ENCODE data around the gene LGALS1.

The LGALS1 gene

DNA sequence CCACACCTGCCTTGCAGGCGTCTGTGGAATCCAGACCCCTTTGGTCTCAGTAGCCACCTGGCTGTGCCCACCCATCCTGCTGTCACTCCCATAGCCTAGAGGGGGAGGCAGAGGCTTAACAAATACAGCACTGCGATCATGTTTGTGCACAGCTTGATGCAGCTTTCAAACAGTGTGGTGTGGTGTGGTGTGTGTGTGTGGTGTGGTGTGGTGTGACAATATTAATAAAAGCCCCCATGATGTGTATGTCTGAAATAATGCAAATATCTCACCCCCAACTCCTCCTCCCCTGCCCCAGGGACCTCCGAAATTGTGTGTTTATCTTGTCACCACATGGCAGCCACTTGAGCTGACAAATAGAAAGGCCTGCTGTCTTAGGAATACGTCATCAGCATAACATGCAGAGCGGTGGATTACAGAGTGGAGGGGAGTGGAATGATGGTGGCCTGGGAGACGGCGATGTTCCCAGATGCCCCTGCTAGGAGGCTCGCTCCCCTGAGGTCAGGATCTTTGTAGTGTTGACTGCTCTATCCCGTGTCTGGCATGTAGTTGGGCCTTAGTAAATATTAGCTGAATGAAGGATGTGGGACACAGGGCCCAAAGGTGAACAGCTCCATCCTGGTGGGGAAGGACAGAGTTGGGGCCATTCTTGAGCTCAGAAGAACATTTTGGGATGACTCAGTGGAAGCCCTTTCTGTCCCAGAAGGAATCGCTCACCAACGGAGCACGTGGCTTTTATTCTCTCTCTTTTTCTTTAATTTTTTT is 14.1 kb upstream of the LGALS1 start:
- no peak for DNase-seq (ENCODE audit: low read depth in 1 of 2, low spot score in 1 of 2)

DNA sequence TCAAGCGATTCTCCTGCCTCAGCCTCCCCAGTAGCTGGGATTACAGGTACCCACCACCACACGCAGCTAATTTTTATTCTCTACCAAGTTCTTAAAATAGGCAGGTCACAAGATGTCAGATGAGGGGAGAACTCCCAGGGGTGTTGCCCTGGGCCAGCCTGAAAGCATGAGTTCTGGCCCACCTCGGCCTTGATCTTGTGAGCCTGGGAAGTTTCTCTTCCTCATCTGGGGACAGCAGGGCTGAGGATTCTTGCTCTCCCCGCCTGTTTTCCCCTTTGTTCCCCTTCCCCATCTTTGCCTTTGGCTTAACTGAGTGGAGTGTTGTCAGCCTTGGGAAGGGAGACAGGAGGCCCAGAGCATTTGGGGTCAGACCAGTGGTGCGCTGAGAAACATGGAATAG is 13.4 kb upstream of the LGALS1 start:
- DNase-seq (ENCODE audit: low read depth in 1 of 2, low spot score in 1 of 2) = no peak

GRCh38 chr22:37663521-37664140 is 11.8 kb upstream of the LGALS1 start:
- no peak for DNase-seq (ENCODE audit: low read depth in 1 of 2, low spot score in 1 of 2)

DNA sequence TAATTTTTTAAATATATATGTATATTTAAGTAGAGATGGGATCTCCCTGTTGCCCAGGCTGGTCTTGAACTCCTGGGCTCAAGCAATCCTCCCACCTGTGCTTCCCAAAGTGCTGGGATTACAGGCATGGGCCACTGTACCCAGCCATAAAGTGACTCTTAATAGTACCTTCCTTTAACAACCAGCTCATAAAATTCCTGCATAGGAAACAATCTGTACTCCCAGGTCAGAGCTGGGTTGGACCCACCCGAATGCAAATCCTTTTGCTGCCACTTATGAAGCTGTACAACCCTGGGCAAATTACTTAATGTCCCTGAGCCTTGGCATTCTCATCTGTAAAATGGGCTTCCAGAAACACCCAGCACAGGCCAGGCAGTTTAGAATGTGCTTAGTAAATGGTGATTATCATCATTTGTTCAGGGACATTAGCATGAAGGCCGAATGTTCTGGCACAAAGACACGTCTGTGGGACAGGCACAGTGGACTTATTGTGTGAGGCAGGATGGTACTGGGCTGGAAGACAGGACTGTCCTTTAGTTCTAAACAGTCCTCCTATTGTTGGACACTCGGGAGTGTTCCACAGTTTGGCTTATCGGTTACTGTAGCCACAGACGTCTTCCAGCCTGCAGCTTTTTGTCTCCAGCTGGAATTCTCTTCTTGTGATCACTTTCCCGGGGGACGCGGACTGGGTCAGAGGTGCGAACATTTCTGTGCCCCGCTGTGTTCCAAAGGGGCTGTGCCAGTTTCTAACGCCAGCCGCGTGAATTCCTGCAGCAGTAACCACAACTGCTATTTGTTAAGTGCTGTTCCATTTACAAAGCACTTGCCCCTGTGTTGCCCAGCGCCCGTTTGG is 11.0 kb upstream of the LGALS1 start:
- DNase-seq (ENCODE audit: low read depth in 1 of 2, low spot score in 1 of 2) = no peak

GRCh38 chr22:37665487-37665886 is 9.9 kb upstream of the LGALS1 start:
- no peak for DNase-seq (ENCODE audit: low read depth in 1 of 2, low spot score in 1 of 2)

DNA sequence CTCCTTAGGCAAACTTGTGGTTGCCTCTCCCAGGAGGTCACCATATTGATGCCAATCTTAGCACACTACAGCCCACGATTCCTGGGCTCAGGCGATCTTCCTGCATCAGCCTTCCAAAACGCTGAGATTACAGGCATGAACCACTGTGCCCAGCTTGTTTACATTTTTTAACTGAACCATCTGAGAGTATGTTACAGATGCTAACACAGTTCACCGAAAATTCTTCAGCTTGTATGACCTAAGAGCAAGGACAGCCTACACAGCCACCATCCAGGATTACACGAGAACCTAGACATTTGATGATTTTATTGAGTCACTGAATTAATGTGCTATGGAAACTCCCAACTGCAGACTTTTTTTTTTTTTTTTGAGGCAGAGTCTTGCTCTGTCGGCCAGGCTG is 5.8 kb upstream of the LGALS1 start:
- no peak for DNase-seq (ENCODE audit: low read depth in 1 of 2, low spot score in 1 of 2)

GRCh38 chr22:37672206-37672919 is 3.1 kb upstream of the LGALS1 start:
- no peak for DNase-seq (ENCODE audit: low read depth in 1 of 2, low spot score in 1 of 2)

DNA sequence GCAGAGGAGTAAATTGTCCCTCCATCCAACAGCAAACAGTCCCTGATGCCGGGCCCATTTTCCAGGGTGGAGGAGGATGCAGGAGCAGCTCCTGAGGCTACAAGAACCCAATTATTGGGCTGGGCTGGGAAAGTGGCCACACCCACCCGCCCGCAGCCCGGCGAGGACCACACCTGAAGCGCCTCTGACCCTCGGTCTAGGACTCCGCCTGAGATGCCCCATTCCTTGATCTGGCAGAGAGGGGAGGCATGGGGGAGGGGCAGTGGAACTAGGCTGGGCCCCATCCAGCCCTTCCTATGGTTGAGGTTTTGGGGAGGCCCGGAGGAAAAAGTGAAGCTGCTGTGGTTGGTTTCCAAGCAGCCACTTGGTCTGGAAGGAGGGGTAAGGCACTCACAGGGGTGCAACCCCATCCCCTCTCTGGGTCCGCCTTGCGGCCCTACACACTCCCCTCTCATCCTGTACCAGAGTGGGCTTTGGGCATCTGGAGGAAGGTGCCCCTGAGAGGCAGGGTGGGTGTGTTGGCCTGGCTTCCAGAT is 2.4 kb upstream of the LGALS1 start:
- no peak for DNase-seq (ENCODE audit: low read depth in 1 of 2, low spot score in 1 of 2)

- DNase-seq (ENCODE audit: low read depth in 1 of 2, low spot score in 1 of 2) = no peak
These were observed 1.2 kb upstream of the LGALS1 start for GRCh38 chr22:37674248-37674647.

- no peak for DNase-seq (ENCODE audit: low read depth in 1 of 2, low spot score in 1 of 2)
These were observed 697 bp downstream of the LGALS1 start for GRCh38 chr22:37675930-37676735.

DNA sequence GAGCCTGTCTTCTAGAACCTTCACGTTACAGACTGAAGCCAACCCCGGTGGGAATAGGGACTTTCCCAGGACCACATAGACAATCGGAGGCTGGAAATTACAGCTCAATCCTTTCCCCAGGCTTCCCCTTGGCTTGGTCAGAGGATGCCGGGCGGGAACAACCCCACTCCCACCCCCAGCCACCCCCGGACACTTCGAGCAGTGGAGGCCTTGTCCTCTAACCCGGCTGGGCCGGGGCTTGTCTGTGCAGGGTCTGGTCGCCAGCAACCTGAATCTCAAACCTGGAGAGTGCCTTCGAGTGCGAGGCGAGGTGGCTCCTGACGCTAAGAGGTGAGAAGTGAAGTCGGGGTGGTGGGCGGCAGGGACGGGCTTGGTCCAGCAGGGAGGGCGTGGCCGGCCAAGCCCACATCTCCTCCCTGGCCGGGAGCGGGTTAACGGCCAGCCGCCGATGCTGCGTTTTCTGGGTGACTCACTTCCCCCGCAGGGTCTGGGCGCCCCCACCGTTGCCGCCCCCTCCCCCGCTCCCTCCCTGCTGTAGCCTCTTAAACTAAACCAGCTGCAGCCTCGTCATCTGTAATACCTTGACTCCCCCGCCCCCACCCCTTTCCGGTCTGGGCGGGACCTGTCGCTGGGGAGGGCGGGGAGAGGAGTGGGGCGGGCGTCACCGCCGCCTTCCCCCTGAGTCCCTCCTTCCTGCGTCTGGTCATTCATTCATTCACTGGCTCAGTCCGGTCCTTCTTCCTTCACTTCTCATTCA is 1.5 kb downstream of the LGALS1 start:
- peak; percentile 86 to 87 for DNase-seq (ENCODE audit: low read depth in 1 of 2, low spot score in 1 of 2)

DNA sequence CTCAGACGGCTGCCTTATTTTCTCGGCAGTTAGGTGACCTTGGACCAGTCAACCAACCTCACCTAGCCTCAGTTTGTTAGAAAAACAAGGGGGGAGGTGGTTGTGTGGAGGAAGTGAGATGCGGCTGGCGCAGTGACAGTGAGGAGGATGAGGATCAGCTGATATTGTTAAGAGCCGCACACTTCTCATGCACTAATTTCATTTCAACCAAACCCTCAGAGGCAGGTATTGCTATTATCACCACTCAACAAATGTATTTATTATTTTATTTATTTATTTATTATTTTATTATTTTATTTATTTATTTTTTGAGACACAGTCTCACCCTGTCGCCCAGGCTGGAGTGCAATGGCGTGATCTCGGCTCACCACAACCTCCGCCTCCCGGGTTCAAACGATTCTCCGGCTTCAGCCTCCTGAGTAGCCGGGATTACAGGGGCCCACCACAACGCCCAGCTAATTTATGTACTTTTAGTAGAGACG is 2.1 kb downstream of the LGALS1 start:
- no peak for DNase-seq (ENCODE audit: low read depth in 1 of 2, low spot score in 1 of 2)

- no peak for DNase-seq (ENCODE audit: low read depth in 1 of 2, low spot score in 1 of 2)
These were observed 2.9 kb downstream of the LGALS1 start for GRCh38 chr22:37678372-37678771.

DNA sequence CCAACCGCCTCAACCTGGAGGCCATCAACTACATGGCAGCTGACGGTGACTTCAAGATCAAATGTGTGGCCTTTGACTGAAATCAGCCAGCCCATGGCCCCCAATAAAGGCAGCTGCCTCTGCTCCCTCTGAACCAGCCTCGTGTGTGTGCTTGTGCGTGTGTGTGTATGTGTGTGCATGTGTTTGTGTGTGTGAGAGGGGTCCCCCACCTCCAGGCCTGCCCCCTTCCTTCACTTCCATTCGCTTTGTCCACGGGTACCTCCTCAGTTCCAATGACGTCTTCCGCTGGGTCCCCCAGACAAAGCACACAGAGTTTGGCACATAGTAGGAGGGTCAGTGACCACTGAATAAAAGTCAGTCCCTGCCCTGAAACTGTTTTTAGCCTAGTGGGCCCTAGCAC is 4.2 kb downstream of the LGALS1 start:
- DNase-seq (ENCODE audit: low read depth in 1 of 2, low spot score in 1 of 2) = no peak

- DNase-seq (ENCODE audit: low read depth in 1 of 2, low spot score in 1 of 2) = no peak
These were observed 4.9 kb downstream of the LGALS1 start for GRCh38 chr22:37680191-37680851.

- no peak for DNase-seq (ENCODE audit: low read depth in 1 of 2, low spot score in 1 of 2)
These were observed 5.6 kb downstream of the LGALS1 start for GRCh38 chr22:37681001-37681424.

GRCh38 chr22:37681556-37682049 is 6.2 kb downstream of the LGALS1 start:
- DNase-seq (ENCODE audit: low read depth in 1 of 2, low spot score in 1 of 2) = peak in 1 of 2 donors; percentile 69

DNA sequence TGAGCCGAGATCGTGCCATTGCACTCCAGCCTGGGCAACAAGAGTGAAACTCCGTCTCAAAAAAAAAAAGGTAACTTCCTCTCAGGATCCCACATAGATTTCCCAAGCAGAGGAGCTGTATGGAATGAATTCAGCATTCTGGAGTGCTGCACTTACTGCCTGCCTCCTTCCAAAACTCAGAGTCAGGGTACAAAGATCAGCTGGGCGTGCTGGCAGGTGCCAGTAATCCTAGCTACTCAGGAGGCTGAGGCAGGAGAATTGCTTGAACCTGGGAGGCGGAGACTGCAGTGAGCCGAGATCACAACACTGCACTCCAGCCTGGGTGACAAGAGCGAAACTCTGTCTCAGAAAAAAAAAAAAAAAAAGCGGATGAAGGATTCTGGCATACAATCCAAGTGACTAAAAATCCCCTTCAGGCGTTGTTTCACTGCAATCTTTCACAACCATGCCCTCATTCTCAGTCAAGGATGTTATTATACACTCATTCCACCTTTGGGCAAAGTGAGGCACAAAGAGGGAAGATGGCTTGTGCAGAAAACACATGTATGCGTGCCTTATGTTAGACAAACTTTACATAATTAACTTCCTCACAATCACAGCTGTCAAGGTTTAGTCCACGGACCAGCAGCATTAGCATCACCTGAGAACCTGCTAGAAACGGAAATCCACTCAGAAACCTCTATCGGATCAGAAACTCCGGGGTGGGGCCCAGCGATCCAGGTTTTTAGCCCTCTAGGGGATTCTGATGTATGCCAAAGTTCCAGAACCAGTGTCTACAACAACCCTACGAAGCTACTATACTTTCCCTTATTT is 9.6 kb downstream of the LGALS1 start:
- no peak for DNase-seq (ENCODE audit: low read depth in 1 of 2, low spot score in 1 of 2)
